Fibroblast of gingiva (primary cell): Measurements from ENCODE around the gene GRM7.

Experiments
- DNase-seq: peaks from one replicate; pipeline ENCODE4 v3.0.0-alpha.2; 2011; ENCODE audit warnings: low read depth

The GRM7 gene

GRCh38 chr3:7504886-7505775 is 644.2 kb downstream of the GRM7 start:
- no peak for DNase-seq

DNA sequence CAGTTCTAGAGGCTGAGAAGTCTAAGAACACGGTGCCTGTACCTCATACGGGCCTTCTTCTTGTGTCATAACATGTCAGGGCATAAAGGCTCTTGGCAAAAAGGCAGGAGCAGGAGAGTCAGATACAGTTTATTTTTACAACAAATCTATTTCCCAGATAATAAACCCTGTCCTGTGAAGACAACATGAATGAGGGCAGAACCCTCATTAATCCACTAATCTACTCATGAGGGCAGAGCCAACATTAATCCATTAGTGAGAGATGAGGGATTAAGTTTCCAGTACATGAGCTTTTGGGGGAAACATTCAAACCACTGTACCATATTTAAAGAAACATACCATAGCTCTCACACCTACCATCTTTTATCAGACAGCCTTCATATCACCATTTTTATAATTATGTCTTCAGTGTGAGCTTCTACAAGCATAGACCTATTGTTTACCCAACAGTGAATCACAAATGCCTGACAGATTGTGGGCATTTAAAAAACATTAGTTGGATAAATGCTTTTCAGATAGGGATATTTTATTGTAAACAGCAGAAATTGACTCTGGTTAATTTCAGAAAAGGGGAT is 645.8 kb downstream of the GRM7 start:
- no peak for DNase-seq

DNA sequence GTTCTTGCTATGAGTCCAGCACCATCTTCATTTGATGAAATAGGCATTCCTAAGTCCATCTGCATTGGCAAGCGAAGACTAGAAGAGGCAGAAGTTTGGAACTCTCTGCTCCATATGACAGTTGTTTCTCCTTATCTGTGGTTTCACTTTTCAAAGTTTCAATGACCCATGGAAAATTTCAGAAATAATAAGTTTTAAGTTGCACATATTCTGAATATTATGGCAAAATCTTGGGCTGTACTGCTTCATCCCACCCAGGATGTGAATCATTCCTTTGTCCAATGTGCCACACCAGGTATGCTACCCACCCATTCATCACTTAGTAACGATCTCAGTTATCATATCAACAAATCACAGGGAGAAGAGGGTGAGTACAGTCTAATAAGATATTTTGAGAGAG is 647.9 kb downstream of the GRM7 start:
- DNase-seq = no peak

- DNase-seq = no peak
Measured at GRCh38 chr3:7512048-7512447, 651.1 kb downstream of the GRM7 start.

DNA sequence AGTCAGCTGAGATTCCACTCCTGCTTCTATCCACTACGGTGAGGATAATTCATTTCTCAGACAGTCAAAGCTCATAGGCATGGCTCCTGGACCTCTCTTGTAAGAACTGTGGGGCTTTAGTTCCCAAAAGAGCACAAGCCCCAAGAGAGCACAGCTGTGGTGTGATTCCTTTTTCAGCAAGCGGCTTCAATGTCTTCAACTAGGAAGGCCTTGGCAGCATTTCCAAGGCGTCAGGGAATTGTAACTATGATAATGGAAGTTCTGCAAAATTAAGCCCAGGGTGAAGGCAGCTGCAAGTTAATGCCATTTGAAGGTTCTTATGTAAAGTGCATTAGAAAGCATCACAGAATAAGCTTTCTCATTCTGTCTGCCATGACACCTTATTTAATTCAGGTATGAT is 657.1 kb downstream of the GRM7 start:
- DNase-seq = no peak

DNA sequence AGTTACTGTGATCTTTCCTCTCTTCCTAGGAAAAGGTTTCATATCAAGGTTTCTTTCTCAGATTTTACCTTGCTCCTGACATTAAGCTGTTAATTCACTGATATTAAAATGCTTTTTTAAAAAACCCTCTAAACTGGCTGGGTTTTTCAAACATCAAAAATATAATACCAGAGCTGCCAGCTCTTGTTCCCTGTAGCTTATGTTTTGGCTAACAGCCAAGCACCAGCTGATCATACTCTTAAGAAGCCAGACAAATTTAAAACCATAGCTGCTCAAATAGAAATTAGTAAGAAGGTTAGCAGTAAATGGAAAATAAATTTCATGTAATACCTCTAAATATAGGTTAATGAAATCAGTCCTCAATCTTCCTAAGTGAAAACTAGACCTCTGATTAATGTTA is 657.5 kb downstream of the GRM7 start:
- no peak for DNase-seq

- no peak for DNase-seq
Measured at GRCh38 chr3:7520059-7520458, 659.1 kb downstream of the GRM7 start.

- no peak for DNase-seq
Measured at GRCh38 chr3:7520593-7520992, 659.7 kb downstream of the GRM7 start.

DNA sequence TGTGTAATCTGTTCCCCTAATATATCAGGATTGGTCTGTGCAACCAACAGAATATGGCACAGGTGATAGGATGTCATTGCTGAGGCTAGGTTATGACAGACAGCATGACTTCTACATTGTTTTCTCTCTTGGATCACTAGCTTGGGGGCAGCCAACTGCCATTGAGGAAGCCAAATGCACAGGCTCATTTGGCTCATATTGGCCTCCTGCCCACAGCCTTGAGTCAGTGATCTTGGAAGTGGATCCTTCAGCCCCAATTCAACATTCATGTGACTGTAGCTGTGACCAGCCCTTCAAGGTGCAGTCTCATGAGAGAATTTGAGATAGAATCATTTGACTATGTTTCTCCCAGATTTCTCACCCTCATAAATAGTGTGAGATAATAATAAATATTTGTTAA is 675.6 kb downstream of the GRM7 start:
- no peak for DNase-seq

GRCh38 chr3:7536921-7537320 is 676.0 kb downstream of the GRM7 start:
- DNase-seq = no peak

DNA sequence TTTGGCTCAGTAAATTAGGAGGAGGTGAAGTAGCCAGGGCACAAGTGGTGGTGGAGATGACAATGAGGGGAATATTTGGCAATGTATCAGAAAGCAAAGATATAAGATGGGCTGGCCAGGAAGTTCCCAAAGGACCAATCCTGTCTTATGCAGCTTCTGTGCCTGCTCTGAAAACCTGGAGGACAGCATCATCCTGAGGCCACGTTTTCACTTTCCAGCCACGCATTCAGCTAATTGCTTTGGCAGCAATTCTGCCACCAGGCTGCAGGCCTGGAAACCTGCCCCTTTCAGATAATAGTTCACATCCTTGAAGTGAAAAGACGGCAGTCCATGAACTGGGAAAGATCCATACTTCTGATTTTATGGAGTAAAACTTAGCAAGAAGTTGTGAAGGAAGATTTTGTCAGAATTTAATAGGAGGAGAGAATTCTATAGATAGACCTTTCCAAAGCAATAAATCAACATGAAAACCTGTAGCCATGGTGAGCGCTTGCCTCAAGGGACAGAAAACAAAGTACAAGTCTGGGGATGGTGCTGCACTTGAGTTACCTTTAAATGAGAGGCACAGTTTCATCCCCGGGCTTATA is 682.5 kb downstream of the GRM7 start:
- no peak for DNase-seq

DNA sequence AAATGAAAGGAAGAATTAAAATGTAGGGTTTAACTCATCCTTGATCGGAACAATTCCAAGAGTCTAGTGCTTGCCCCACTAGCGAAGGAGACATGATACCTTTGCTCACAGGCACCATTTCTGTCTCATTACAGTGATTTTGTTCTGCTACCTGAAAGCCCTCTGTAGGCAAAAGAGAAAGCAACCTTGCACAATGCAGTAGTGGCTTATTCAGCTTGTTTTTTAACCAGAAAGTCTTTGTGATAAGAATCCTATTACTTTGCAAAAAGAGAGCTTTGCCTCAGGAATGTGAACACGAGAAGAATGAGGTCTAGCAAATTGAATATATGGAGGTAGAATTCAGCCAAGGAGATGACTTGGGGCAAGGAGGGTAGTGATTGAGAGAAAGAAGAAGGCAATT is 684.4 kb downstream of the GRM7 start:
- no peak for DNase-seq

GRCh38 chr3:7546253-7546652 is 685.3 kb downstream of the GRM7 start:
- DNase-seq = no peak

DNA sequence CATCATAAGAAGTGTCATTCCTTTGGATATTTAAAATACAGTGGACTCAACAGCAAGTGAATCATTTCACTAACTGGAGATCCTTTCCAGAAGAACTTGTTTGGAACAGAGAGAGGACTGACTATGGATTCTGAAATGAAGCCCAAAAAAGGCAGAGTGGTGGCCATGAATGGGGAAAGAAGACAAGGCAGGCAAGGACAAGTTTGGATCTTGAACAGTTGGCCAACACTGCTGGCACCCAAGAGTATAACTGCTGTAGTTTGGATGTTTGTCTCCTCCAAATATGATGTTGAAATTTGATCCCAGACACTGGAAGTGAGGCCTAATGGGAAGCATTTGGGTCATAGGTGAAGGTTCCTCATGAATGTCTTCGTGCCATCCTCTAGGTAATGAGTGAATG is 686.9 kb downstream of the GRM7 start:
- no peak for DNase-seq

DNA sequence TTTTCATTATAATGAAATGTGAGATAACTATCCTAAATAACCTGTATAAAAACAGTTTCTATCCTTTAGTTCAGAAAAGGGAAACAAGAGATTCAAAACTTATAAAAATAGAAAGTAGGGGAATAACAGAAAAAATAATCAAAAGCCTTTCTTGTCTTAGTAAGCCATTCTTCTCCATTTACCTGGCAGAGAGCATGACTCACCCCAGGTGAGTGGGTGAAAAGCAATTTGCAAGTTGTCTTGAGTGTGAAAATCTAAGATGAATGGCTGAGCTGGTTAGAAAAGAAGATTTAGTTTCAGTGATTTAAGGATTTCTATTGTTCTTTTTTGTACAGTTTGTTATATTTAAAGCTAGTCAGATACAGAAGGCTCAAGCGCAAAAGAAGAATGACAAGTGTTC is 702.0 kb downstream of the GRM7 start:
- no peak for DNase-seq

- no peak for DNase-seq
Measured at GRCh38 chr3:7565574-7565973, 704.7 kb downstream of the GRM7 start.

- DNase-seq = no peak
Measured at GRCh38 chr3:7567160-7567559, 706.2 kb downstream of the GRM7 start.

- DNase-seq = no peak
Measured at GRCh38 chr3:7568526-7569184, 707.7 kb downstream of the GRM7 start.

GRCh38 chr3:7573330-7573729 is 712.4 kb downstream of the GRM7 start:
- no peak for DNase-seq

- DNase-seq = no peak
Measured at GRCh38 chr3:7574435-7574834, 713.5 kb downstream of the GRM7 start.

- no peak for DNase-seq
Measured at GRCh38 chr3:7576071-7576470, 715.2 kb downstream of the GRM7 start.

- DNase-seq = no peak
Measured at GRCh38 chr3:7576506-7576905, 715.6 kb downstream of the GRM7 start.

- no peak for DNase-seq
Measured at GRCh38 chr3:7577513-7577912, 716.6 kb downstream of the GRM7 start.
